ENCODE results near the gene TMEM143.
A peak's percentile ranks its signal among the peaks of the same experiment; 100 is the strongest.
"Not testable (repeated sequence)": the region's sequence is repeated elsewhere in the genome, so short reads cannot be mapped to it uniquely, and the experiment has no call there.

TMEM143 gene

GRCh38 chr19:48363810-48364597 is at the start of gene TMEM143, which contains the start of gene SYNGR4:
TMEM143 (minus strand) TSS chr19:48363940; CDS start chr19:48363920, 20 bp downstream.
SYNGR4 (plus strand) TSS chr19:48364367; CDS start chr19:48365843, 1,476 bp downstream.
- DNase-seq (ENCODE audit: low spot score): peak; percentile 100

GRCh38 chr19:48405850-48406249 is 42.1 kb upstream of the TMEM143 start:
- DNase-seq (ENCODE audit: low spot score): no peak

GRCh38 chr19:48405010-48405659 is 41.4 kb upstream of the TMEM143 start:
- DNase-seq (ENCODE audit: low spot score): no peak

- DNase-seq (ENCODE audit: low spot score): peak; percentile 82
These were observed 39.9 kb upstream of the TMEM143 start for GRCh38 chr19:48403606-48404005.

- no peak for DNase-seq (ENCODE audit: low spot score)
These were observed 37.5 kb upstream of the TMEM143 start for GRCh38 chr19:48401287-48401686.

- DNase-seq (ENCODE audit: low spot score): peak; percentile 86
These were observed 36.4 kb upstream of the TMEM143 start for GRCh38 chr19:48400018-48400742.

- DNase-seq (ENCODE audit: low spot score): peak; percentile 58
These were observed 34.9 kb upstream of the TMEM143 start for GRCh38 chr19:48398375-48399235.

GRCh38 chr19:48398102-48398374 is 34.3 kb upstream of the TMEM143 start:
- no peak for DNase-seq (ENCODE audit: low spot score)

- no peak for DNase-seq (ENCODE audit: low spot score)
These were observed 33.7 kb upstream of the TMEM143 start for GRCh38 chr19:48397263-48398101.

- no peak for DNase-seq (ENCODE audit: low spot score)
These were observed 33.1 kb upstream of the TMEM143 start for GRCh38 chr19:48396824-48397176.

- no peak for DNase-seq (ENCODE audit: low spot score)
These were observed 32.5 kb upstream of the TMEM143 start for GRCh38 chr19:48396016-48396823.

GRCh38 chr19:48395499-48395898 is 31.8 kb upstream of the TMEM143 start:
- DNase-seq (ENCODE audit: low spot score): no peak

- DNase-seq (ENCODE audit: low spot score): no peak
These were observed 31.4 kb upstream of the TMEM143 start for GRCh38 chr19:48395170-48395455.

- DNase-seq (ENCODE audit: low spot score): no peak
These were observed 30.8 kb upstream of the TMEM143 start for GRCh38 chr19:48394331-48395169.

- DNase-seq (ENCODE audit: low spot score): peak; percentile 48
These were observed 30.0 kb upstream of the TMEM143 start, which contains the start of gene GRIN2D for GRCh38 chr19:48393559-48394330. GRIN2D (plus strand) TSS chr19:48393668; CDS start chr19:48398393, 4,725 bp downstream.

GRCh38 chr19:48392860-48393558 is 29.3 kb upstream of the TMEM143 start:
- DNase-seq (ENCODE audit: low spot score): no peak

GRCh38 chr19:48392006-48392344 is 28.2 kb upstream of the TMEM143 start:
- DNase-seq (ENCODE audit: low spot score): not testable (repeated sequence)
